Prostate gland (tissue), 2 donors: ENCODE measurements around the gene KLHL3.

ENCODE experiments used
- POLR2A ChIP-seq: fragments of 450-650 bp; IDR thresholded peaks from one replicate; pipeline ENCODE4 v1.6.1; 2016; ENCODE audit warnings: antibody characterized with exemption, mild to moderate bottlenecking
- TF ChIP-seq, protein P1 (sequence below), 4 experiments: fragments of 200-600 bp in 2 of 4; fragments of 450-650 bp in 2 of 4; sonication (generic) in 2 of 4; IDR thresholded peaks; 1 replicate in 3 of 4; 2 replicates in 1 of 4; pipeline ENCODE4 v1.5.1; 2016 to 2019; ENCODE audit warnings: antibody characterized with exemption in 4 of 4, mild to moderate bottlenecking in 2 of 4, moderate library complexity in 2 of 4

DNA sequence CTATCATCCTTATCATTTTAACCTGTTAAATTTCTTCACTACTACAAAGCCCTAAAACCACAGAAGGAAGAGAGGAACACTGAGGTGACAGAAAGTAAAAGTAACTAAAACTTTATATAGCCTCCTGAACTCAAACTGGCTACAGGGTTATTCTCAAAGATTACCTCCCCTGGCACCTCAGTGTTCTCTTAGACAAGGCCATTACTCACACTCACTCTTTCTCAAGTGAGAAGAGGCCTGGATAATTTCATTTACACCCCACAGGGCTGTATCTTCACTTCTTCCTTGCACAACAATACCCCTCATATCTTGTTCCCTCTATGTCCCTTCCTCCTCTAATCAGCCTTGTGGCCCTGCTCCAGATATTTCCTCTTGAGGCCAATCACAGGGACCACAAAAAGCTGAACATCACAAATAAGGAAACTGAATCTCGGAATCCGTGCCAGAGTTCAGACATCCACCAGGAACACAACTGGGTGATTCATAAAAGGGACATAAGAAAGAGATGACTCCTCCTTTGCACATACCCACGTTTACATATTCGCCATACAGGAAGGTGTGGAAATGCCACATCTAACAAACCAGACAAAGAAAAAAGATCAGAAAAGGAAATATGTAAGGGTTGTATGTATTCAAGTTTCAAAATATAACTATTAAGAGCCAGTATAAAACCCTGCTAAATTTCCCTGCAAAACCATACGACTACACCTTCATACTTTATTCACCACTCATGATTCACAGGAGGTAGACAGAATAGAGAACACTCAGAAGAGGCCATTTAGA, 1.7 kb upstream of the KLHL3 start:
- TF ChIP-seq, protein P1, sequence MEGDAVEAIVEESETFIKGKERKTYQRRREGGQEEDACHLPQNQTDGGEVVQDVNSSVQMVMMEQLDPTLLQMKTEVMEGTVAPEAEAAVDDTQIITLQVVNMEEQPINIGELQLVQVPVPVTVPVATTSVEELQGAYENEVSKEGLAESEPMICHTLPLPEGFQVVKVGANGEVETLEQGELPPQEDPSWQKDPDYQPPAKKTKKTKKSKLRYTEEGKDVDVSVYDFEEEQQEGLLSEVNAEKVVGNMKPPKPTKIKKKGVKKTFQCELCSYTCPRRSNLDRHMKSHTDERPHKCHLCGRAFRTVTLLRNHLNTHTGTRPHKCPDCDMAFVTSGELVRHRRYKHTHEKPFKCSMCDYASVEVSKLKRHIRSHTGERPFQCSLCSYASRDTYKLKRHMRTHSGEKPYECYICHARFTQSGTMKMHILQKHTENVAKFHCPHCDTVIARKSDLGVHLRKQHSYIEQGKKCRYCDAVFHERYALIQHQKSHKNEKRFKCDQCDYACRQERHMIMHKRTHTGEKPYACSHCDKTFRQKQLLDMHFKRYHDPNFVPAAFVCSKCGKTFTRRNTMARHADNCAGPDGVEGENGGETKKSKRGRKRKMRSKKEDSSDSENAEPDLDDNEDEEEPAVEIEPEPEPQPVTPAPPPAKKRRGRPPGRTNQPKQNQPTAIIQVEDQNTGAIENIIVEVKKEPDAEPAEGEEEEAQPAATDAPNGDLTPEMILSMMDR (IDR thresholded peaks at IDR 0.05), result no peak
- no peak for TF ChIP-seq POLR2A
